ENCODE data around the gene ASCL5.

ASCL5 gene

DNA sequence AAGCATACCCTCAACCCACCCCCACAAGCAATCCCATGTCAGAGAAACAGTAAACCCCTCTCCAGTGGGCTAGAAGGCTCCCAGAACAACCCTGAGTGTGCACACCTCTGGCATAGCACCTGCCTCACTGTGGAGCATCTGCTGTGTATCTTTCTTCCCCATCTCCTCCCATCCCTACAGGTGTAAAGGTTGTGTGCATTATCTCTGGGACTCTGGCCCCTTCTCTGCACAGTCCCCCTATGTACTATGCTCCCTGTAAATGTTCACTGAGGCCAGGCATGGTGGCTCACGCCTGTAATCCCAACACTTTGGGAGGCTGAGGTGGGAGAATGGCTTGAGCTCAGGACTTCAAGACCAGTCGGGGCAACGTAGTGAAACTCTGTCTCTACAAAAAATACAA, 14.1 kb downstream of the ASCL5 start:
- TF ChIP-seq, protein P1, sequence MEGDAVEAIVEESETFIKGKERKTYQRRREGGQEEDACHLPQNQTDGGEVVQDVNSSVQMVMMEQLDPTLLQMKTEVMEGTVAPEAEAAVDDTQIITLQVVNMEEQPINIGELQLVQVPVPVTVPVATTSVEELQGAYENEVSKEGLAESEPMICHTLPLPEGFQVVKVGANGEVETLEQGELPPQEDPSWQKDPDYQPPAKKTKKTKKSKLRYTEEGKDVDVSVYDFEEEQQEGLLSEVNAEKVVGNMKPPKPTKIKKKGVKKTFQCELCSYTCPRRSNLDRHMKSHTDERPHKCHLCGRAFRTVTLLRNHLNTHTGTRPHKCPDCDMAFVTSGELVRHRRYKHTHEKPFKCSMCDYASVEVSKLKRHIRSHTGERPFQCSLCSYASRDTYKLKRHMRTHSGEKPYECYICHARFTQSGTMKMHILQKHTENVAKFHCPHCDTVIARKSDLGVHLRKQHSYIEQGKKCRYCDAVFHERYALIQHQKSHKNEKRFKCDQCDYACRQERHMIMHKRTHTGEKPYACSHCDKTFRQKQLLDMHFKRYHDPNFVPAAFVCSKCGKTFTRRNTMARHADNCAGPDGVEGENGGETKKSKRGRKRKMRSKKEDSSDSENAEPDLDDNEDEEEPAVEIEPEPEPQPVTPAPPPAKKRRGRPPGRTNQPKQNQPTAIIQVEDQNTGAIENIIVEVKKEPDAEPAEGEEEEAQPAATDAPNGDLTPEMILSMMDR (conservative IDR thresholded peaks at IDR 0.05) = no peak

GRCh38 chr1:201112173-201112731, 14.7 kb downstream of the ASCL5 start, which contains the start of gene CACNA1S:
CACNA1S (minus strand) TSS chr1:201112426; CDS start chr1:201112339, 87 bp downstream.
- no peak within 1 kb of the TSS for H3K27ac ChIP-seq
- TF ChIP-seq, protein P1 (conservative IDR thresholded peaks at IDR 0.05) = no peak

More for the DNA sequence above, 14.1 kb downstream of the ASCL5 start:
- H3K27ac ChIP-seq = no peak overlapping the region

DNA sequence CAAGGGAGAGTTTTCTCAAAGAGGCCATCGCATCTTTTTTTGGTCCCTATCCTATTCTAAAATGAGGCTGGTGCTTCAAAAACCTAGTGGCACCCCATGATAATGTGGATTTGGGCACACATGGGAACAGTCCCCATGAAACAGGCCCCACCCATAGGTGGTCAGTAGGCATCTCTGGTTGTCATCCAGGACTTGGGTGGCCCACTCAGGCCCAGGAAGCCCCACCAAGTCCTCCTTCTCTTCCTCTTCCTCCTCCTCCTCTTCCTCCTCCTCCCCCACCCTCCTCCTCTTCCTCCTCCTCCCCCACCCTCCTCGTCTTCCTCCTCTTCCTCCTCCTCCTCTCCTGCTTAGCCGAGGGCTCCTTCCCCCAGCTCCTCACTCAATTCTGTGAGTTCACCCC, 15.3 kb downstream of the ASCL5 start:
- TF ChIP-seq, protein P1 (conservative IDR thresholded peaks at IDR 0.05) = no peak

GRCh38 chr1:201111156-201111555, 15.8 kb downstream of the ASCL5 start:
- TF ChIP-seq, protein P1 (conservative IDR thresholded peaks at IDR 0.05) = no peak
- H3K27ac ChIP-seq = no peak overlapping the region

More for the DNA sequence above, 15.3 kb downstream of the ASCL5 start:
- no peak overlapping the region for H3K27ac ChIP-seq

GRCh38 chr1:201110616-201111015, 16.4 kb downstream of the ASCL5 start:
- TF ChIP-seq, protein P1 (conservative IDR thresholded peaks at IDR 0.05) = no peak
- H3K27ac ChIP-seq = no peak overlapping the region

GRCh38 chr1:201110138-201110537, 16.8 kb downstream of the ASCL5 start:
- H3K27ac ChIP-seq = no peak overlapping the region
- TF ChIP-seq, protein P1 (conservative IDR thresholded peaks at IDR 0.05) = no peak

DNA sequence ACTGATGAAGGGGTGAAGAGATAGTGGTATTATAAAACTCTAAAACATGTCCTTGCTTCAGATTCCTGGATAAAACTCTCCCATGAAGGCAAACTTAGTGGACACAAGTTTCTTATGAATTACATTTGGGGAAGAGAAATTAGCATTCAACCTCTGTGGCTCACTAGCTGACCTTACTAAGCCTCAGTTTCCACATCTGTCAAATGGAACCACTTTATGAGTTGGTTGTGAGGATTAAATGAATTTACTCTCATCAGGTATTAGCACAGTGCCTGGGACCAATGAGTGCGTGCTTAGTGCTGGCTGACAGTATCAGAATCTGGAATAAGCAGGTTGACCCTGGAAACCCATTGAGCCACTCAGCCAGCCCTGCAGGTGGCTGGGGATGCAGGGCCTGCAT, 17.3 kb downstream of the ASCL5 start:
- TF ChIP-seq, protein P1 (conservative IDR thresholded peaks at IDR 0.05) = no peak
- H3K27ac ChIP-seq = no peak overlapping the region

All from VCaP (cell line).